Erythroblast (primary cell): Measurements from ENCODE around the gene VAV3.

Source experiments
- DNase-seq, 2 experiments: peaks; one replicate each; lab custom pipeline; 2025; lab: John Stamatoyannopoulos, UW
- GATA1 ChIP-seq: IDR thresholded peaks from 2 replicates; pipeline ENCODE4 v1.6.1; 2011; ENCODE audit warnings: low read depth, mild to moderate bottlenecking, control low read depth, low read length, moderate library complexity
- POLR2A ChIP-seq: IDR thresholded peaks from 2 replicates; pipeline ENCODE4 v1.6.1; 2011; ENCODE audit warnings: mild to moderate bottlenecking, low read length

VAV3 gene

DNA sequence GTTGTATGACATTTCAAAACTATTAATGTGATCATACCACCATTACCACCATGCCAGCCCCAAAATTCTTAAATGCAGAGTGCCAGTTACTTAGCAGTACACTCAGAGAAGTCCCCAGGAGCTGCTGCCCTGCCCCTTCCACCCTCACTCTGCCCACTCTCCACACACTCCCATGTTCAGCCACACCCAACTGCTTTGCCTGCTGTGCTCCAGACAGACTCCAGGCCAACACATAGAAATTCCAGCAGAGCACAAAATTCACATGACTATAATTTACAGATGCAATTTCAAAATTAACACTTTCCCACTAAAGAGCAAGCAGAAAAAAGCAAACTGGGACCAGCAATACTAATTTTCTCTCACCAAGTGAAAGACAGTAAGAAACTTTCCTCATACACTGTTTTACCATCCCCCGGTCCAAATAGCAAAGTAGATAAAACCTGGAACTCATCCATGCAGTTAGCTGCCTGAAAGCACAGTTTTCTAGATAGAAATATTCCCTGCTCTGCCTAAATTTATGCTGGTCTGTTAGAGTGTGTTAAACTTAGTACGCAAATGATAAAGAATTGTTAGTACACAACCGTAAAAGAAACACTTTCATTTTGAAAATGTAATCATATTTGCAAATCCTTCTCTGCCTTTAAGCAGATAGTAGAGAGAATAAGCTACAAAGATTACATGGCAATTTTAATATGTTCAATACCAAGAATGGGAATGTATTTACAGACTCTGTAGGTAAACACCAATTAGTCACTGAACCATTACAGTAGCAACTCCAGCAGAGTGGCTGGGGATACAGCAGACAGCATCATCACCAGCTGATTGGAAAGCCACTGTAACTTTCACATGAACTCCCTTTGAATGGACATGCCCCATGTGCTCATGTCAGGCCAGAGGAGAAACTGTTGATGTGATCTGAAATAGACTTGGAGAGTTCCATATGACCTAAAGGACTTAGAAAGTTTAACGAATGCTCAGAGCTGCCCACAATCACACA lies 176.5 kb downstream of the VAV3 start:
- DNase-seq: peak; percentile 5 to 7
- TF ChIP-seq GATA1 (no peak), POLR2A (no peak)

DNA sequence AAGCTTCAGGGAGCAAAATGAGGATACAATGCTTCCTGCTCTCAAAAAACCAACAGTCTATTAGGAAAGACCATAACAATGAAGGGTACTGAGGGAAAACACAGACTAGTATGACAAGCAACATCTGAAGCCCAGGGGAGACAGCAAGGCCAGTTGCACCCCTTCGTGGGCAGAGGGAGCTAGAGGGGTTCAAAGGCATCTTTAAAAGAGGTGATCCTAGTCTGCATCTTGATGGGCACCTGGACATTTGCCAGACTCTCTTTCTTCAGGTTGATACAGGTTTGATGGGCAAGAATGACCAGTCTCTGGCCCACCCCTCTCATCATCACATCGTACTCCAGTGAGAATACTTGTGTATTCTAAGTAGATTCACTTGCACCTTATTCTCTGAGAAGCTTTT lies 177.7 kb downstream of the VAV3 start:
- DNase-seq: peak; percentile 20 to 41

DNA sequence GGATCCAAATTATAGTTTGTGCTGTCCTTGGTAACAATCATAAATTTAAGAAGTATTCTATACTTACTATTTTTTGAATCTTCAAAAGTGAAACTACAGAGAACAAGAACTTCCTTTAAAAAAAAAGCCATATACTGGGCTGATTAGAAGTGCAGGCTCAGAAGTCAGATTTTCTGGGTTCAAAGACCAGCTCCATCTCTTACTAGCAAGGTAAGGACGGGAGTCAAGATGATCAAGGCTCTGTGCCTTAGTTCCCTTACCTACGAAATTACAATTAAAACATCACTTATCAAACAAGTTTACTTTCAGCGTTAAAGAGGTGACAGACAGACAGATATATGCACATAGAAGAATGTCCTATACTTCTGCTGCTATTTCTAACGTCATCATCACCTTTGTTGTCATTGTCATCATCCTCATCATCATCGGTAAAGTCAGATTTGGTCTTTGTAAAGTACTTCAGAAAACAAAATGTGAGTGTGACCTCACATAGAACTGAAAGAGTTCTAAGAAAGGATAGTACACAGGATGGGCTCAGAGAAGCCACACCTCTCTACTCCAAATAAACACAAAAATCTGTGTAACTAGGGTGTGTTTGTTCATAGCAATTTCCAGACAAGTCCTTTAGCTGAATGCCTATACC lies 178.7 kb downstream of the VAV3 start:
- no peak for DNase-seq

More for the DNA sequence above, 177.7 kb downstream of the VAV3 start:
- no peak for TF ChIP-seq GATA1
- no peak for TF ChIP-seq POLR2A

DNA sequence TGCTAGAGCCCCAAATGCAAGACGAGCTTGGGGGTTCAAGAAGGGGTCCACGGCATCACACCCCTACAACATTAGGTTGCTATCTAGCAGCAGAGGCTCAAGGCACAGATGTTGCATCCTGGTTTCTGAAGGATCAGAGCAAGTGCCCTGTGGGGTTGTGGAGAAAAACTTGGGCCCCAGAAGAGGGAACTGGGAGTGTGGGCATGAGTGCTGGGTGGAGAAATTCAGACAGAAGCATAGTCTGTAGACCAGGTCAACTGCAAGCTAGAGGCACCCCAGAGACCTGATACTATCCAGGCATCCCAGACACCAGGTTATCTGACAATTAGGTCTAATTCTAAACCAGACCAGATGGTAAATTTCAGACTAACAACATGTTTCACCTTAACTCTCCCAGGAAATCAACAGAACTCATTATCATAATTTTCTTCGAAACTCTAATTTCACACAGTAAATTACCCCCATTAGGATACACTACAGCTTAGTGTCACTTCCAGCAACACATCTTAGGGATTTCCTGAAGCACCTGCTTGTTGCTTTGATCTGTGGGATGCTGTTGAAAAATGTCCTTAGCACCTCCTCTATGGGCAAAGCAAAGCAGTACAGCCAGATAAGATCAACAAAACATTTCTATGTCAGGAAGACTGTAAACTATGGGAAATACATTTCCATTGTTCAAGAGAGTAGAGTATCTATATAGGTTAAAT lies 179.3 kb downstream of the VAV3 start:
- no peak for TF ChIP-seq POLR2A
- no peak for TF ChIP-seq GATA1
- no peak for DNase-seq

More for the DNA sequence above, 178.7 kb downstream of the VAV3 start:
- no peak for TF ChIP-seq POLR2A

DNA sequence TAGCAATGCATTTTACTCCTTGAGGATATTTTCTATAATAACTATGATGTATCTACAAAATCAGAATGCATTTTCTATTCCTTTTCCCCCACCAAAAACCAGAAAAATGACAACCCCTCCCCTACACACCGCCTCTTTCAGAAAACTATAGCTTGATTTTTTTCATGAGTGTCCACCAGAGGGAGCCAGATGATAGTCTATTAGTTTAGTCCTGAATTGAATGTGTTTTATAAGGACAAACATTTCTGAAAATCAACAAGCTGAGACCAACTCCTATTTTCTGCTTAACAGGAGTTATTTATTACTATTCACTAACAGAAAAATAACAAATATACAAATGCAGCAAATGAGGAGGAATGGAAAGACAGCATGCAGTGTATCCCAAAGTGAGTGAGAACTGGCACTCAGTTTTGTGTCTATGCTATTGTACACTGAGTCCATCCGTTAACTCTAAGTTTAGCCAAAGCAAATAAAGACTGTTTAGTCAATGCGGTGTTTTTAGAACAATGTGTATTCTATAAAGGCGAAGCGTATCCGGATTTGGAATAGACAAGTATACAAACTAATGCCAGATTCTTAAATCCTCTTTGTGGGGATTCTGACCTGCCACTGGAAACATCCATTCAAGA lies 182.6 kb downstream of the VAV3 start:
- TF ChIP-seq GATA1 (no peak), POLR2A (no peak)
- DNase-seq: peak; percentile 57 to 79

DNA sequence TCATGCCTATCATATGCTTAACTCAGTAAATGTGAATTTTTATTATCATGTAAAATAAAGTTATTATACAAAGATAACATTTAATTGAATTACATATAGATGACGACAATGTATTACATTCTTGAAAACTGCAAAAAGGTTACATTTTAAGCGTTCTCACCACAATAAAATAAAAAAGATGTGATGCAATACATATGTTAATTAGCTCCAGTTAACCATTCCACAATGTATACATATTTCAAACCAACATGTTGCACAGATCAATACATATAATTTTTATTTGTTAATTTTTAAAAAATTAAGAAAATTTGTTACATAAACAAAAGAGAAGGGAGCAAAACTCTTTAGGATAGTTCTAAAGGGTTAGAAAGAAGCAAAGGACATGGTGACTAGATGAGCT lies 183.7 kb downstream of the VAV3 start:
- DNase-seq: no peak
- TF ChIP-seq POLR2A: no peak
- no peak for TF ChIP-seq GATA1

DNA sequence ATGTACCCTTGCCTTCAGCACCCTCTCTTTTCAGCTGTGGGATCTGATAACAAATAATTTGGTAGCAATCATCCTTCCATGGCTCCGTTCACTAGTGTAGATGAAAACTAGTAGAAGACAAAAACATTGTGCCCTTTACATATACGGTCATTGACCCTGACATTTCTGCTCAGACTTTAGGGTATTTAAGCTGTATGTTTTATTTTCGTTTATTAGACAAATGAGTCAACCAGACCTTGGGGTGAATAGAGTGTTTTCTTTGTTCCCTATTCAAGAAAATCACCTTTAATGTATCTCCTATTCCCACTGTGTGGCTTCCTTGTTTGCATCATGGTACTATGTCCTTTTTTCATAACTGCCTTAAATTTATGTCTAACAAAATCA lies 187.3 kb downstream of the VAV3 start:
- TF ChIP-seq GATA1 (no peak), POLR2A (no peak)
- DNase-seq: no peak

DNA sequence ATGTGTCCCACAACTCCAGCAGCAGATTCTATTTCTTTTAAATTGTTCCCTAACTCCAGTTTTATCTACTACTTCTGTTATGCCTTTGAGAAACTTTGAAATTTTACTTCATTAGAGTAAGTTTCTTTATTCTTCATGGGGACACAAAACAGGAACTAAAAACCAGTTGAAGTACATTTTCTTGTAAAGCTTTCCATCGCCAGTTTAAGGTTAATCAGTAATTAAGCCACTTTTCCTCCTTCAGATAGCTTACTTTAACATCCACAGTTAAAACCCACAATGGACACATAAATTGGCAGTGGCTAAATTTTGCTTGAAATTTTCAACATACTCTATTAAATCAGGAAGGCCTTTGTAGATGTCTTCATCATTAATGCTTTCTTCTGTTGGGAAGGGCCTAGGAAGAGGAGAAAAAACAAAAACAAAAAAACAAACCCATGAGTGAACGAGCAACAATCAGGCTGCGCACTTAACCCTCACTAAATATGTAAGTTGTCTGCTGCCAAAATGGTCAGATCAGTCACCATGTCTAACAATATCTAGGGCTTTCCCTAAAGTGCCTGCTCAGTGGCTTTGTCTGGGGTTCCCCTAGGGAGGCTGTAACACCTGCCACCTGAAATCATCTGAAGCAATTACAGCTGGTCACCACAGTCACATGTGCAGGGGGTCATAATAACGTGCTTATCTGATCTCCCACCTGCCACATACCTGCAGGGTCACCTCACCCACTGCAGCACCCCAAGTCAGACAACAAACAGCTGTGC lies 187.9 kb downstream of the VAV3 start:
- DNase-seq: no peak
- TF ChIP-seq POLR2A (no peak), GATA1 (no peak)

DNA sequence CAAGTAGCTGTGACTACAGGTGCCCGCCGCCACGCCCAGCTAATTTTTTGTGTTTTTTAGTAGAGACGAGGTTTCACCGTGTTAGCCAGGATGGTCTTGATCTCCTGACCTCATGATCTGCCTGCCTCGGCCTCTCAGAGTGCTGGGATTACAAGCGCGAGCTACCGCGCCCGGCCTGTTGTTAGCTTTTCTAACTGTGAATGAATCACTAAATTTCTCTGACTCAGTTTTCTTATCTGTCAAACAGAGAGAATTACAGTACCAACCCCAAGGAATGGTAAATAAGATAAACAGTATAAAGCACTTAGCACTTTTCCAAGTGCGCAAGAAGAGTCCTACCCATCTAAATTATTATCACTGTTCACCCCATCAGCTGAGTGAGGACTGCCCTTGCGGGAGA lies 193.6 kb downstream of the VAV3 start:
- no peak for DNase-seq
- no peak for TF ChIP-seq GATA1

DNA sequence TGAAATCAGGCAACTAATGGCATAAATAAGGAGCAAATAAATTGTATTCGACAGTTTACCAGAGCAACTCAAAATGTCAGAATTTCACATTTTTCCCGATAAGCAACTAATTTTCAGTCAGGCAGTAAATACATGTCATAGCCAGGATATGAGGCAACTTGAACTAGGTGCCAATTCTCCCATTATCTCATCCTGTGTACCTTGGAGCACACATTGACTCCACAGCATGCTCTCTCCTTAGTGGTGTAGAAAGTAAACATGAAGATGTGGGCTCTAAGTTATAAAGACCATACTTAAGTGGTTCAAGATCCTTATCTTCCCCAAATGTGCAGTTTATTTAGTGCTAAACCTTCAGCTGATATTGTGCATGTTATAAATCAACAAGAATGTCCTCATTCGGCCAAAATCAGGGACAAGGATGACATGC lies 197.8 kb downstream of the VAV3 start:
- no peak for TF ChIP-seq POLR2A
- no peak for TF ChIP-seq GATA1
- no peak for DNase-seq

DNA sequence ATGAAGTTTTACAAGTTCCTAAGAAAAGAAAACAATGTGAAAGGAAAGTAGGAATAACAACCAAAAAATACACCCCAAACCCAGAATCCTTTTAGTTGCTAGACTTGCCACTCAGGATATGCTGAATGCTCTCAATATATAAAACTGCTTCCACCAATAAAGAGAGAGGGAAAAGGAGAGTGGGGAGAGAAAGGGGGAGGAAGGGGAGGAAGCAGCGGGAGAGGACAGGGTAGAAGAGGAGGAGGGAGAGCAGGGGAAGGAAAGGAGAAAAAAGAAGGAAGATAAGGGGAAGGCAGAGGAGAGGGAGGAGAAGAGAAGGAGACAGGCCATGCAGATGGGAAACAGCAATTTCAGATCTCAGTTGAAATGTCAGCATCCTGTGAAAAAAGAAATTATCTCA lies 198.4 kb downstream of the VAV3 start:
- TF ChIP-seq POLR2A (no peak), GATA1 (no peak)
- no peak for DNase-seq

DNA sequence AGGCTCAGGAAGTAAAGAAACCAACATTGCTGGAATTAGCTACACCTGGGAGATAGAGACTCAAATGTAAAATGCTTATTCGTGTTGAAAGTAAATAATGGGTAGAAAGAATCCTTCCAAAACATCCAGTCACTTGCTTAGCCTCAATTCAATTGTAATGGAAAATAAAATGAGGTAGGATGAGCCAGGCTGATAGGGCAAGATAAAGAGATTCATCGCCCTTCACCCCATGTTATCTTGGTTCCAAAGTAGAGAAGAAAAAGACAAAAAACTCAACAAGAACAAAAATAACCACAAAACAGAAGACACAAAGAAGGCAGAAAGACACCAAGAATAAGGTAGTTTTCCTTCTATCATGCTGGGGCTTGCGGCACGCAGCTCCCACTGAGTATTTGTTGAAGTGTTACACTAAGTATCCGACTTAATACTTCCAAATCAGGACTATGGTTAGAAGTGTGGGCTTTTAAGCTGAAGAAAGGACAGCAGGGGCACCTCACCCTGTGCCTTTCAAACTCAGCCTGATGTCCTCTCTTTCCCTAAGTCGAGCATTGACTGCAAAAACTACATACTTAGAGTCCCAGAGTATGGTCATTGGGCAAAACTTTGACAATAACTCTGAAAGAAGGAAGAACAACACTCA lies 202.1 kb downstream of the VAV3 start:
- TF ChIP-seq GATA1 (no peak), POLR2A (no peak)
- DNase-seq: no peak

DNA sequence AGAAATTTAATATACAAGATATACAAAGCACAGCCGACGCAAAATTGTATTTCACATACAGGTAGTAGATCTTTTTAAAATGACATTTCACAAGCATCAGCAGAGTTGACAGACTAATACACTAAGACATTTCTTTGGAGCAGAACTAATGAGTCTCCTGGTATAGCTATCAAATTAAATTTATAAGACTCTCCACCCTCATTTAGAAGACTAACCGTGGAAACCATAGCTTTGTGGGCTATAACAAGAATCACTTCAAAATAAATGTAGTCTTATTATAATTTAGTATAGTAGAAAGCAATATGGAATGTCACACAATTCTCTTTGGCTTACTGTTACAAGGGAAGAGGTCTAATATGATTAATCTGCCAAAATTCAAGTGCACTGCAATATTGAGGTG lies 204.9 kb downstream of the VAV3 start:
- no peak for DNase-seq
- no peak for TF ChIP-seq POLR2A
- TF ChIP-seq GATA1: no peak
